ENCODE results near the gene PTK6. TPM values are rescaled to one million over a fixed set of nuclear protein-coding genes. Genes with fewer than 3 reads are reported as not detected.
"Not testable (repeated sequence)": the region's sequence is repeated elsewhere in the genome, so short reads cannot be mapped to it uniquely, and the experiment has no call there.

Gene PTK6
- total RNA-seq, 2 donors from 2014 or later: 0.97 to 1.2 TPM

DNA sequence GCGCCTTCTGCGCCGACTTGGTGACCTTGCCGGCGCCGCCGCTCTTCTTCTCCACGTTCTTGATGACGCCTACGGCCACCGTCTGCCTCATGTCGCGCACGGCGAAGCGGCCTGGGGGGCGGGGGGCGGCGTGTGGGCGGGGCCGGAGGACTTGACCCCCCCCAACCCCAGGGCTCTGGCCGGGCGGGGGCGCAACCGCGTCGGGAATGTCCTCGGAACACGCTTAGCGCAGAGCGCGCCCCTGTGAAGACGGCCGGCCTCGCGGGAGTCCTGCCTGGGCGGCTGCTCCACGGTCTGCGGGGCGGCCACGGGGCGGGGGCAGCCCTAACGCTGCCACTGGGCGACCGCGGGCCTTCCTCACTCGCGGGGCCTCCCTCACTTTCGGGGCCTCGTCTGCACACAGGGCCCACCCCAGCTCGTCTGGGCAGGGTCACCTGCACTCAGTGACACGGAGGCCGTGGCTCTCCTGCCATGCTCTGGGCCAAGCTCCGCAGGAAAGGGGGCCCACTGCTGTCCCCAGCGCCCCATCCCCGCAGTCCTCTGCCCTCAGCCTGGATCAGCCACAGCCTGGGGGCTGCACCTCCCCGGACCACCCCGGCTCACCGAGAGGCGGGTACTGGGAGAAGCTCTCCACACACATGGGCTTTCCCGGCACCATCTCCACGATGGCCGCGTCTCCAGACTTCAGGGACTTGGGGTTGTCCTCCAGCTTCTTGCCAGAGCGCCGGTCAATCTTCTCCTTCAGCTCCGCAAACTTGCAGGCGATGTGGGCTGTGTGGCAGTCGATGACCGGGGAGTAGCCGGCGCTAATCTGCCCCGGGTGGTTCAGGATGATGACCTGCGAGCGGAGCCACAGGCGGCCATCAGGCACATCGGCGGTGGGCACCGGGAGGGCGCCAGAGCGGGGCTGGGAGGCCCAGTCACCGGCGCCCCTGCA, 48.6 kb downstream of the PTK6 start:
- H3K9me3 Mint-ChIP-seq: peaks cover 0 to 3% of the 10 kb centered on the region in 2 donors

DNA sequence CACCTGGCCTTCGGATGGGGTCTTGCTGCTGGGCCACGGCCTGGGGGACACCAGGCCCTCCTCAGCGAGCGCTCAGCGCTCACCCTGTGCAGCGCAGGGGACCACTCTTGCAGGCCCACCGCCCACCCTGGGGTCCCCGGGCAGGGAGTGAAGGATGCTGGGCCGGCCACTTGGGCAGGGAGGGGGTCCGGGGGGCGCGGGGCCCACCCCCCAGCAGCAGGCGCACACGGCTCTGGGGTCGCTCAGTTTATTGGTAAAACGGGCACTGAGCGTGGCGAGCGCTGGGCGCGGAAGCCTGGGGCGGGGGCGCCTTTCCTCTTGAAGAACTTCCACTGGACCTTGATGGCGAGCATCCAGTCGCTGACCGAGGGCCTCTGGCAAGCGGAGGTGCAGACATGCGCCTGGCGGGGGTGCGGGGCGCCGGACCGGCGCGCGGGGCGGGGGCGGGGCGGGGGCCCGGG, 49.4 kb downstream of the PTK6 start:
- no peak for ATAC-seq (replicated peaks in 1 of 2)
- Mint-ChIP-seq H3K4me1 (ENCODE audit: low read depth) (peaks cover 4% of the 10 kb centered on the region), H3K27me3 (ENCODE audit: low read depth) (peaks cover 16% of the 10 kb centered on the region), H3K9me3 (peaks cover 0 to 3% of the 10 kb centered on the region in 2 donors), H3K27ac (no peak overlapping the region), H3K4me3 (no peak overlapping the region), H3K36me3 (ENCODE audit: insufficient read depth in 2 of 2) (no peaks in the 10 kb centered on the region)
- DNase-seq: no peak

More for the DNA sequence above, 48.6 kb downstream of the PTK6 start:
- ATAC-seq (replicated peaks in 1 of 2): no peak
- H3K4me1 Mint-ChIP-seq (ENCODE audit: low read depth): no peaks in the 10 kb centered on the region
- DNase-seq: no peak
- H3K27ac Mint-ChIP-seq: no peak overlapping the region
- no peaks in the 10 kb centered on the region for H3K36me3 Mint-ChIP-seq (ENCODE audit: insufficient read depth in 2 of 2)
- H3K27me3 Mint-ChIP-seq (ENCODE audit: low read depth): peaks cover 11% of the 10 kb centered on the region
- no peak overlapping the region for H3K4me3 Mint-ChIP-seq

DNA sequence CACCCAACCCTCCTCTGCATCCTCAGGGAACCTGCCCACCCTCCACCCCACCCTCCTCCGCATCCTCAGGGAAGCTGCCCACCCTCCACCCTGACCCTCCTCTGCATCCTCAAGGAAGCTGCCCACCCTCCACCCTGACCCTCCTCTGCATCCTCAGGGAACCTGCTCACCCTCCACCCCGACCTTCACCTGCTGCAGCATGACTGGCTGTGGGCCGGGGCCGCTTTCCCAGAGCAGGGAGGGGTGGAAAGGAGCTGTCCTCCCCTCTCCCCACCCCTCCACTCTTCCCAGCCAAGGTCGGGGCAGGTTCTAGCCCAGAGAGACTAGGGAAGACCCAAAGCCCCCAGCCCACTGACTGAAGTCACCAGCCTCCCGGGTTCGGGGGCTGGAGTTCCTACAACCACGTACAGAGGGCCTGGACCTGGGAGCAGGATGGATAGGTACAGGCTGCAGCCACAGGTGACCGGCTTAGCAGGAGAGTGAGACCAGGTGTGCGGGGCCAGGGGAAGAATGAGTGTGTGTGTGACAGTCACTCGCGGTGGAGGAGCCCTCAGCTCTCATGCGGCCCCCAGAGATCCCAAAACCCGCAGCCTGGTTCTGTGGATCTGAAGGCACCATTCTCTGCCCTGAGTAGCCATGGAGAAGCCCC, 49.9 kb downstream of the PTK6 start:
- ATAC-seq (replicated peaks in 1 of 2) (no peak), DNase-seq (no peak)
- H3K27me3 Mint-ChIP-seq (ENCODE audit: low read depth): peaks cover 17% of the 10 kb centered on the region
- no peak overlapping the region for H3K4me3 Mint-ChIP-seq
- no peak overlapping the region for H3K27ac Mint-ChIP-seq
- peaks cover 0 to 2% of the 10 kb centered on the region in 2 donors for H3K9me3 Mint-ChIP-seq
- H3K4me1 Mint-ChIP-seq (ENCODE audit: low read depth): peaks cover 7% of the 10 kb centered on the region
- H3K36me3 Mint-ChIP-seq (ENCODE audit: insufficient read depth in 2 of 2): no peaks in the 10 kb centered on the region

DNA sequence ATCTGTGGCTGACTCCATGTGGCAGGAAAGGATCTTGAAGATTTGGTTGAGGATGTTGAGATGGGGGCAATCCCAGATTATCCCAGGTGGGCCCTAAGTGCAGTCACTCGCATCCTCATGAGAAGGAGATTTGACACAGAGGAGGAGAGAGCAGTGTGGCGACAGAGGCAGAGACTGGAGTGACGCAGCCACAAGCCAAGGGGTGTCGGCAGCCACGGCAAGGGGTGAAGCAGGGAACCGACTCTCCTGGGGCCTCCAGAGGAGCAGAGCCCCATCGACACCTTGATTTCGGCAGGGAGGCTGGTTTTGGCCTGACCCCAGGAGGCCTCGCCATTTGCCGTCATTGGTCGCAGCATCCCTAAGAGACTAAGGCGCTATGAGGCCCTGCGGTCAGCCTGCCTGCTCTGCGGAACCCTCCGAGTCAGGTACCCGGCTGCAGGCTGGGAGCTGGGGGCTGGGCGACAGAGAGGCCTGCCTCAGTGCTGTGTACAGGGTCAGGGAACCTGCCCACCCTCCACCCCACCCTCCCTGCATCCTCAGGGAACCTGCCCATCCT, 50.8 kb downstream of the PTK6 start:
- no peaks in the 10 kb centered on the region for H3K9me3 Mint-ChIP-seq
- DNase-seq (no peak), ATAC-seq (replicated peaks in 1 of 2) (no peak)
- no peak overlapping the region for H3K27ac Mint-ChIP-seq
- no peaks in the 10 kb centered on the region for H3K36me3 Mint-ChIP-seq (ENCODE audit: insufficient read depth in 2 of 2)
- H3K4me1 Mint-ChIP-seq (ENCODE audit: low read depth): peaks cover 7% of the 10 kb centered on the region
- H3K27me3 Mint-ChIP-seq (ENCODE audit: low read depth): peaks cover 16% of the 10 kb centered on the region
- H3K4me3 Mint-ChIP-seq: no peak overlapping the region

DNA sequence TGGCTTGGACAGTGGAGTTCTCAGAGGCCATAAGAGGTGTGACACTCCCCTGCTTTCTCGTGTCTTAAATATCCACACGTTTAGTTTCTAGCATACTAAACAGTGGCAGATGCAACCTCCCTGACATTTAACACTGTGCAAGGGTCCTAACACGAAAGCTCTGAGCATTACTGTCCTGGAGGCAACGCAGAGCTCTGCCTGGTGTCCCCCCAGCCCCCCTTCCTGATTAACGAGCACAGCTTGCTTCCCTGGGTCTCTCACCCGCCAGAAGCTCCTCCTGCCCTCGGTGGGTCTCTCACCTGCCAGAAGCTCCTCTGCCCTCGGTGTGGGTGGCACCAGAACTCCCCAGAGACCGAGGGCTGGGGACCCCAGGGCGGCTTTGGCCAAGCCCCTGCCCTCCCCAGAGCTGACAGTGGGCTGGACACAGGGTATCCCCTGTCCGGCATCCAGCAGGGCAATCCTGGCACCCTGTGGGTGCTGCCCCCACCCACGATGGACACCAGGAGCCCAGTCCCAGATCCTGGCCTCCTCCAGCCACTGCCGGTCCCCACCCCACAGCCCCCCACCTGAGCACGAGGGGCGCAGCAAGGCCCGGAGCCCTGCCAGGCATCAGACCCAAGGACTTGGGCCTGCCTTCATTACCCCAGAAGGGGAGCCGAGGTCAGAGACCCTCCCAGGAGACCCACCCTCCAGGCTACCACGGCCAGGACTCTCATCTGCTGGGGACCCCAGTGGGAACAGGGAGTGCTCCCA, 52.3 kb downstream of the PTK6 start:
- Mint-ChIP-seq H3K36me3 (ENCODE audit: insufficient read depth in 2 of 2) (no peaks in the 10 kb centered on the region), H3K4me3 (no peak overlapping the region), H3K27ac (no peak overlapping the region), H3K9me3 (no peaks in the 10 kb centered on the region), H3K4me1 (ENCODE audit: low read depth) (peaks cover 7% of the 10 kb centered on the region), H3K27me3 (ENCODE audit: low read depth) (peaks cover 15% of the 10 kb centered on the region)
- ATAC-seq (replicated peaks in 1 of 2) (no peak), DNase-seq (no peak)

DNA sequence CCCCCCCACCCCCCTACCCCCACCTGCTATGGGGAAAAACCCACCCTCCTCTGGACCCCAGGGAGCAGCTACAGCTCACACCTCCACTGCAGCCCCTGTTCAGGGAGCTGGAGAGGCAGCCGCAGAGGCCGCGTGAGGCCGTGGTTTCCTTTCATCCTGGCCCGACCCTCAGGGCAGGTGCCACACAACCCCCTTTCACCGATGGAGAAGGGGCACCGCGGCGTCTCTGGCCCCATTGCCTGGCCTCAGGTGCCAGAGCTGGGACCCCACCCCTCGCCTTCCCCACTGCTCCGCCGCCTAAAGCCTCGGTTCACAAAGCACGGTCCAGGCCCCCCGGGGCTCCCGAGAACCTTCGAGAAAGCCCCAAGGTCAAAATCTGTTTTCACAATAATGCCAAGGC, 52.9 kb downstream of the PTK6 start:
- Mint-ChIP-seq H3K27ac (no peak overlapping the region), H3K4me1 (ENCODE audit: low read depth) (peaks cover 7% of the 10 kb centered on the region), H3K27me3 (ENCODE audit: low read depth) (peaks cover 15% of the 10 kb centered on the region), H3K9me3 (no peaks in the 10 kb centered on the region), H3K4me3 (no peak overlapping the region), H3K36me3 (ENCODE audit: insufficient read depth in 2 of 2) (no peaks in the 10 kb centered on the region)
- ATAC-seq (replicated peaks in 1 of 2) (no peak), DNase-seq (no peak)

DNA sequence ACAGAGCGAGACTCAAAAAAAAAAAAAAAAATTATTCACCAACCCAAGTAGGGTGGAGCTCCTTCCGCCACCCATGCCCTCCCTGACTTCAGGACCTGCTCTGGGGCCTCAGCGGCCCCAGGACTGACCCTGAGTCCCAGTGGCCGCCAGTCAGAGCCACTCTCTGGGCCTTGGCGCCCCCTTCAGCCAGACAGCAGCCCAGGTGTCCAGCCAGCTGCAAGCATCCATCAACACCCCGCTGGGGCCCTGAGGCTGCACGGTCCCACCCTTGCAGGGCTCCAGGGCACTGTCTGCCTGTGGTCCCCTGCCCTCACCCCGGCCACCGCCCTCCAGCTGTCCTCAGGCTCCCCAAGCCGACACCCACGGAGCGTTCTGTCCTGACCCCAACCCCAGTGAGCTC, 53.3 kb downstream of the PTK6 start:
- Mint-ChIP-seq H3K27me3 (ENCODE audit: low read depth) (peaks cover 15% of the 10 kb centered on the region), H3K27ac (no peak overlapping the region), H3K4me3 (no peak overlapping the region), H3K4me1 (ENCODE audit: low read depth) (peaks cover 7% of the 10 kb centered on the region), H3K9me3 (no peaks in the 10 kb centered on the region), H3K36me3 (ENCODE audit: insufficient read depth in 2 of 2) (no peaks in the 10 kb centered on the region)
- ATAC-seq (replicated peaks in 1 of 2) (no peak), DNase-seq (no peak)

DNA sequence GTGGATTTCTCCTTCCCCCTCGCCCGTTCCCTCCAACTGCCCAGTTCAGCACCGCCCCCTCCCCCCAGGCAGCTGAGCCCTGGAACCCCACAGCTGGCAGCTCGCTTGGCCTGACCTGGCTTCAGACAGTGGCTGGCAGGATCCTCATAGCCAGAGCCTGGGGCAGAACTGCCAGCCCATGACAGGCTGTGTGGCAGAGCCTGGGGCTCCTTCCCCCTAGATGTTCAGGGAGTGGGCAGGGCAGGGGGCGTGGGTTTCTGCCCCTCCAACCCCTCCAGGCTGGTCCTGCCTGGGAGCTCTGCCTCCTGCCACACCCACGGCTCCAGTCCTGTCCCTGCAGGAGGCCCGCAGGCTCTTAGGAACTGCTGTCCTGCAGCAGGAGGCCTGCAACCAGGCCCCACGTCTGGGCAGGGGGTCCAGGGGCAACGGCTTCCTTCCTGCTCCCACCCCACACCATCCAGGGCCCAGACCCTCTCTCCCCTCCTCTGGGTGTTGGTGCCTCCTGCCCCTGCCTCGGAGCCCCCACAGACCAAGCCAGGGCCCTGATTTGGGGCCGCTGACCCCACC, 55.1 kb downstream of the PTK6 start:
- no peak for DNase-seq
- H3K27me3 Mint-ChIP-seq (ENCODE audit: low read depth): peaks cover 28% of the 10 kb centered on the region
- H3K9me3 Mint-ChIP-seq: no peaks in the 10 kb centered on the region
- H3K36me3 Mint-ChIP-seq (ENCODE audit: insufficient read depth in 2 of 2): no peaks in the 10 kb centered on the region
- H3K4me3 Mint-ChIP-seq: no peak overlapping the region
- ATAC-seq (replicated peaks in 1 of 2): no peak
- H3K27ac Mint-ChIP-seq: no peak overlapping the region
- peaks cover 7% of the 10 kb centered on the region for H3K4me1 Mint-ChIP-seq (ENCODE audit: low read depth)

DNA sequence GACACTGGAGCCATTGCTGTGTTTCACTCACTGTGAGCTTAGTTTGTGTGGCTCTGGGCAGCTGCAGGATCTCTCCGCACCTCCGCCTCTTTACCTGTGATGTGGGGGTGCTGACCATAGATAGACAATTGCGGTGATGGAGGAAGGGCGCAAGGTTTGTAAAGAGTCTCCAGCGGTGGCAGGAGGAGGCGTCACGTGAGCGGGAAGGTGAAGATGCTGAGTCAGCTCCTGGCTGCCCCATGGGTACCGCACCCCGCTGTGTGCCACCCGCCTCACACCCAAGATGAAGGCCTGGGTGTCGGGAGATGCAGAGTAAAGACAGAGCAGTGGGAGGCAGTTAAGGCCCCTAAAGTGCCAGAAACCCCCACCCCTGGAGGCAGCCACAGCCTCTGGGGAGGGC, 55.7 kb downstream of the PTK6 start:
- Mint-ChIP-seq H3K27ac (no peak overlapping the region), H3K36me3 (ENCODE audit: insufficient read depth in 2 of 2) (no peaks in the 10 kb centered on the region), H3K4me3 (no peak overlapping the region), H3K27me3 (ENCODE audit: low read depth) (peaks cover 33% of the 10 kb centered on the region), H3K4me1 (ENCODE audit: low read depth) (peaks cover 7% of the 10 kb centered on the region), H3K9me3 (no peaks in the 10 kb centered on the region)
- ATAC-seq (replicated peaks in 1 of 2) (no peak), DNase-seq (no peak)

DNA sequence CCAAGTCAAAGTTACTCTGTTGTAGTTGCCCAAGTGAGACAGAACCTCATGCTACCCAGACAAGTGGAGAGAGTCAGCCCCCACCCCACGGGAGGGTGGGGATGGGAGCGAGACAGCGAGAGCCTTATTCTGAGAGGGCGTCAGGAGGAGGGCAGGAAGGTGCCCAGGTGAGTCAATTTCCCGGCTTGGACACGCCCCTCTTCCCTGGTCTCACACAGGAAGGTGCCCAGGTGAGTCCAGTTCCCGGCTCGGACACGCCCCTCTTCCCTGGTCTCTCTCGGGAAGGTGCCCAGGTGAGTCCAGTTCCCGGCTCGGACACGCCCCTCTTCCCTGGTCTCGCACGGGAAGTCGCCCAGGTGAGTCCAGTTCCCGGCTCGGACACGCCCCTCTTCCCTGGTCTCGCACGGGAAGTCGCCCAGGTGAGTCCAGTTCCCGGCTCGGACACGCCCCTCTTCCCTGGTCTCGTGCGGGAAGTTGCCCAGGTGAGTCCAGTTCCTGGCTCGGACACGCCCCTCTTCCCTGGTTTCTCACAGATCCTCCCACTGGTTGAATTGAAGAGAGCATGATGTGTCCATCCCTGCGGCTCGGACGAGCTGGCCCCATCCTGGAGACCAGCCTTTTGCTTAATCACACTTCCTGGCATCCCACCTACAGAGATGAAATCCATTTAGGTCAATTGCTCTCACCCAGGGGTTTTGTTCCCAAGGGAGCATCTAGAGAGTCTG, 57.3 kb downstream of the PTK6 start:
- DNase-seq; ATAC-seq (replicated peaks in 1 of 2); H3K27ac Mint-ChIP-seq; H3K4me3 Mint-ChIP-seq; H3K36me3 Mint-ChIP-seq (ENCODE audit: insufficient read depth in 2 of 2); H3K9me3 Mint-ChIP-seq; H3K4me1 Mint-ChIP-seq (ENCODE audit: low read depth): not testable (repeated sequence)
- H3K27me3 Mint-ChIP-seq (ENCODE audit: low read depth): peaks cover 48% of the 10 kb centered on the region

DNA sequence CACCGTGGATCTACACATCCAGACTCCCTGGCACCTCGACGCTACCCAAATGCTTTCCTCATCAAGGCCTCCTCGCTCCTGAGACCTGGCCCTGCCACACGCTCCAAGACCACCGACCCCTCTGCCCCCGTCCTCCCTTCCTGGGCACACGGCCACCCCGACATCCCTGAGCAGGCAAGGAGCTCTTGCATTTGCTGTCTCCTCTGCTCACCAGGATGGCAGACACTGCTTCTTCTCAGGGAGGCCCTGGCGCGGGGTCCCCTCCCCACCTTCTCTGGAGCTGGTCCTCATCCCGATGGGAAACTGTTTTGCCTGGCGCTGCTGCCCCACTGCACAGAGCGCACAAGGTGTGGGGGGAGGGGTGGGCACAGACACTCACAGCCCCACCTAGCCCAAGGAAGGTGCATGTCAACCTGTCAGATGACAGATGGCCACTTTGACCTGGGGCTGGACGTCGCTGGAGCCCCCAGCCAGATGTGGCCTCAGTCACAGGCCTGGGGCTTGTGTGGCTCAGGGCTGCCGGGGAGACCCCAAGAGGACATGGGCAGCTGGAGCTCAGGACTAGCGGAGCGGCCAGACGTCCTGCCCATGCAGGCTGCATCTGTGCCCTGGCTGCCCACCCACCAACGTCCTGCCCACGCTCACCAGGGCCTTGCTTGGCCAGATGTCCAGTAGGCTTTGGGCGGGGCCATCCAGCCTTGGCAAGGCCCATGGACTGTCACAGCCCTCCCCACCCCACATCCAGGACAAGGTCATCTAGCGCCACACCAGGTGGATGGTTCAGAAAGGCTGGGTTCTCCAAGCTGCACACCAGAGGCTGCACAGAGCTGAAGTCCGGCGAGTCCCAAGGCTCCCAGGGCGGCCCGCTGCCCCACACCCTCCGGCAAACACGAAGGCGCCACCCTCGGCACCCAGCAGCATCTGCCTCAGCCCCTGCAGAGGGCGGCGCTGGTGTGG, 58.6 kb downstream of the PTK6 start:
- no peaks in the 10 kb centered on the region for H3K36me3 Mint-ChIP-seq (ENCODE audit: insufficient read depth in 2 of 2)
- ATAC-seq (replicated peaks in 1 of 2) (no peak), DNase-seq (no peak)
- peaks cover 61% of the 10 kb centered on the region for H3K27me3 Mint-ChIP-seq (ENCODE audit: low read depth)
- H3K4me1 Mint-ChIP-seq (ENCODE audit: low read depth): peaks cover 18% of the 10 kb centered on the region
- H3K9me3 Mint-ChIP-seq: no peaks in the 10 kb centered on the region
- H3K27ac Mint-ChIP-seq: no peak overlapping the region
- H3K4me3 Mint-ChIP-seq: no peak overlapping the region
